Glomerular visceral epithelial cell (primary cell): Measurements from ENCODE around the gene TAF4.

Source experiments
- DNase-seq: peaks from one replicate; pipeline ENCODE4 v3.0.0-alpha.2; 2016; ENCODE audit errors: extremely low spot score

TAF4 gene

DNA sequence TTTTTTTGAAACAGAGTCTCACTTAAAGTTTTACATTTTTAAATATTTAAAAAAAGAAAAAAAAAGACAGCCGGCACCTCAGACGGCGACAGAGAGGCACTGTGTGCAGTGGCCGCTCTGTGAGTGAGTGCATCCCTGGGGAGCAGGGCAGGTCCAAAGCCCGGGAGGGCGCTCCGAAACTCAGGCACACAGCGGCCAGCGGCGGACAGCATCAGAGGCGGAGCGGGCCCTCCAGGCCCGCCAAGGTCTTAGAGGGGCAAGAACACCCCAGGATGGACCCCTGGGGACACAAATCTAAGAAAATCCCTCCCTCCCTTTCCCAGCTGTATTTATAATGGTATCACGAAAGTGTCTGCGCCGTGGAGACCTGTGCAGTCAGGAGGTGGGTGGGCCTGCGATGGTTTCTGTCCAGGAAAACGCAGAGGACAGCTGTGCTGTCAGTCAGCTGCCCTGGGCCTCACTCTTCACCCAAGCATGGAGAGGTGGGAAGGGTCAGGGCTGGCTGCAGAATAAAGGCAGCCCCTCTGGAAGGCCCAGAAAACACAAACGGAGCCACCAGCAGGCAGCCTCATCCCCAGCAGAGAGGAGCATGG, 43.8 kb downstream of the TAF4 start:
- no peak for DNase-seq

DNA sequence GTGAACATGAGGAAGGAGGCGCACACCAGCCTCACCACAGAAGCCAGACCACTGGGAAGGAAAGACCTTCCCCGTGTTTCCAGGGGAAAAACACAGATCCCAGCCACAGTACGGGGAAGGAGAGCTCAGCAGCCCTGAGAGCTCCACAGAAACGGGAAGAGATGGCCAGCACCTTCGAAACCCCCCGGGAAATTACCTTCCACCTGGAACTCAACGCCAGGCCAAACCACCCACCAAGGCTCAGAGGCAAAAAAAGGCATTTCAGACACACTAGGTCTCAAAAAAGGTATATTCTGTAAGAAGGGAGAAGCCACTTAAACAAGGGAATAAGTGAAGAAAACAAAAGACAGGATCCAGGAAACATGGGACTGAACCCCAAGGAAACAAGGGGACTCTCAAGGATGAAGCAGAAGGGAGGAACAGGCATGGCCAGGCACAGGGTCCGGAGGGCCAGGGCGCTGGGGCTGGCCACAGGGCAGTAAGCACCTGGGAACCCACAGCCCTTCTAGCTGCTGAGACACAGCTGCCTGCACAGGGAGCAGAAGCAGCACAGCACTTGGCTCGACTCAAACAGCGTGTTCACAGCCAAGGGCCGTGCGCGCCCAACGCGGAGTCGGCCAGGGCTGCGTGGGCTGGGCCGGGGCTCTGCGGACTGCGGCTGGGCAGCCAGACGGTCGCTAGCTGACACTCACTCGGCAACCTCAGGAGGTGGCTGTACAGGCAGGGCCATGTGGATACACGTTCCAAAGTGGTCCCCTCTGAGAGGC, 44.6 kb downstream of the TAF4 start:
- no peak for DNase-seq

DNA sequence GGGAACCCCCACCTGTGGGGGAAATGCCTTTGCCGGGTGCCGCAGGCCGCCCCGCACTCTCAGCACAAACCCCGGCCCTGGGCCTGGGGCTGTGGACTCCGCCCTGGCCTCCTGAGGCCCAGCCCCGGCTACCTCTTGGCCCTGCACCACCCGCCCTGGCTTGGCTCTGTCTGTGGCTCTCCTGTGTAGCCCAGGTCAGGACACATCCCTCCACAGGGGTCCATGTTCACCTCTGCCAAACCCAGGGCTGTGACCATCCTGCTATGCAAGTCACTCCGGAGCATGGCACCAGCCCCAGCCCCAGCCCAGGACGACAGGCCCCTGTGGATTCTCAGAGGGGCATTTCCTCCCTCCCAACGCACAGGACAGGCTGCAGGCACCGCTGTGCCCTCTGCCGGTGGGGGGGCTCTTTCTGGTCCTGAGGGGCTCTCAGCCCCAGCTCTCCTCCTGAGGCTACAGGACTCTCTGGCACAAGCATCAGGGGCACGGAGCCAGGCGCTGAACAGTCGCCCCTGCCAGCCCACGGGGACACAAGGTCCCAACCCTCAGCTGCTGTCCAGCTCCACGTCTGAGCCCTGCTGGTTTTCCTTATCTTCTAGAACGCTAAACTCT, 45.7 kb downstream of the TAF4 start:
- DNase-seq, result no peak

DNA sequence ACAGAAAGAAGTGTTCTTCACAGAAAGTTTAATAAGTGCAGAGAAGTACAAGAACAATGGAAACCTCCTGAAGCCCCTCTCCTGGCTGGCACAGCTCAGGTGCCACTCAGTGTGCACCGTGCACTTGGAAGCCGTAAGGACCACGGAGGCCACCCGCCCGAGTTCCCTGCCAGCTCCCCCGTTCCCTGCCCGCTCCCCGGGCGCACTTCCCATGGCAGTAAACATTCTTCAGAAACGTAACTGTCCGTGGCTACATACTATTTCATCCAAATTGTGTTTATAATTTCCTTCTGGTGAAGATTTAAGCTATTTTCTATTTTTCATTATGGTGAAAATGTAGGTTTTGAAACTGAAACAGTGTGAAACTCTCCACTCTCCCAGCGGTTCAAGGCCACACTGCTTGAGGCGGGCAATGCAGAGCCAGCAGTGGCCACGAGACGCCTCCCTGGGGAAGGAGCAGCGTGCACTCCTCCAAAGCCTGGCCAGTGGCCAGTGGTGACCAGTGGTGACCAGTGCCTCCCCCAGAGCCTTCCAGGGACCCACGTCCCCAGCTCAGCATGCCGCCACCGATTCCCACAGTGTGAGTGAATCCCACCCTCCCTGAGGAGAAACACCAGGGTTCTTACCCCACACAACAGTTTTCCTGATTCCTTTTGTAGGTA, 46.4 kb downstream of the TAF4 start:
- DNase-seq, result no peak

DNA sequence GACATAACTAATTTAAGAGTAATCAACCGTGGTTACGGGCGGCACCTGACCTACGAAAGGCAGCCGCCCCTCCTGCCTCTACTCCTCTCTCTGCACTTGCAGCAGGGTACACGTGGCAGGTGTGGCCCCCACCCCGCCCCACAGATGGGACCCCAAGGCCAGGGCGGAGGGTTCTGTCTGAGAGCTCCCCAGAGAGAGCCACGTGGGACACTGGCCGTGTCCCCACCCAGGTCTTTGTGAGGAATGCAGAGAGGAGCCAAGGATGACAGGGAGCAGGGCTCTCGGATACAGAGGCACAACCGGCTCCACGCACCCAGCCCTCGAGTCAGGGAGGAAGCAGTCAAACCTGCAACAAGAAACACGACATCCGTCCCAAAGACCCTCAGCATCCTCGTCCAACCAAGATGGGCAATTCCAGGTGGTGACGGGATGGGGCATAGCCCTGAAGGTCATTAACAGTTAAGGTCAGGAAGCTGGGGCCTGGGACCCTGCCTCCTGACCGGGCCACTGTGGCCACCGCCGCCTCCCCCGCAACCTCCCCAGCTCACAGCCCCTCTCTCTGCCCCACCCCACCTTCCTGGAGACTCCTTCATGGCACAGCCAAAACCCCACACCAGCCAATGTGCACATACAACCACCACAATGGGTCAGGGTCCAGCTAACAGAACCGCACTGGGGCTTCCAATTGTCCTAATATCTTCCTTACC, 47.1 kb downstream of the TAF4 start:
- DNase-seq, result no peak

DNA sequence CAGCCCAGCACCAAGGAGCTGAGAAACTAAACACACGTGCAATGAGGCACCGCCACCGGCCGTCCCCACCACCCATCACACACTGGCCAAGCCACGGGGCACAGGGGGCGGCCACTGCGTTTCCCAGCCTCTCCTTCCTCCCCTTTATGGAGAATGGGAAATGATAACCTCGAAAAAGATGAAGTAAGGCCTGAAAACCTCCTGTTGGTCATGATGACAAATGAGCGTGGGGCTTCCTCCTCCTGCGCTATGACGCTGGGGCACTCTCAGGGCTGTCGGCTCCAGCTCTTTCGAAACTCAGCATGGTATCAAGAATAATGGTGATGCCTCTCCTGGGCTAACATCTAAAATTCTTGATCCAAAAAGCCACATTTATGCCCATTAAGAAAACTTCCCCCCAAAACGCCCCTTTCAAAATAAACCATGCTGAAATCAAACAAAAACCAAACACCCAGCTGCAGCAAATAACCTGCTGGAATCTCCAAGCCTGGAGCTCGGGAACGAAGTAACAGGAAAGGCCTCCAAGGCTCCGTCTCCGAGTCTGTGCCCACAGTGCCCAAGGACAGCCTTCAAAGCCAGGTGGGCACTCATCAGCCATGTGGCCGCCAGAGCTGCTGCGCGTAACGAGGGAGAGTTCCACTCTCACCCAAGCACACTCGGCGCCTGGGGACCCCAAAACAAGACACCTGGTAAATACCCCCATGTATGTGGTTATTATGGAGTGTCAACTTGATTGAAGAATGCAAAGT, 50.0 kb downstream of the TAF4 start:
- no peak for DNase-seq

DNA sequence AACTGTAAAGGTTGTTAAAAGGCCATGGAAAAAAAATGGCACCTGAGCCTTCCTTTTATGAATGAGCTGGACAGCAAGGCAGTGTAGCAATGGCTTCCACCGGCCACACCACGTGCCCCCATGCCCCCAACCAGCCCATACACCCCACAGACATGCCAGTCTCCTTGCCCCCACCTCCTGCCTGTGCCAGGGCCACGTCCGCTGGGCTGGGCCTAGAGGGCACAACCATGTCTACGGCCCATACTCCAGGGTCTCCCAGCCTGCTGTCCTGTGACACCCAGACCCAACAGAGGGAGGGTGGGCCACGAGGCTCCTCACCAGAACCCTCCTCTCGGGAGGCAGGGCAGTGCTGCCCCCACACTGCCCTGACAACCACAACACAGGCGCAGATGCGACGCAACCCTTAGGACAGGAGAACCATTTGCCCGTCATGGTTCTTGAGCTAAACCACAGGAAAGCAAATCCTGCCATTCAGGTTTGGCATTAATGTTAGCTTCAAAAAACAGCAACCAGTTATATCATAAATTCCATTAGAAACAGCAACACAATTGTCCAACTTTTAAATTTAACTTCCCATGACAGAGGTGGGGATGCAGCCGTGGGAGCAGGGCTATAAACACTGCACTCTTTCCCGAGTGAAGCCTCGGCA, 50.7 kb downstream of the TAF4 start:
- DNase-seq, result no peak

DNA sequence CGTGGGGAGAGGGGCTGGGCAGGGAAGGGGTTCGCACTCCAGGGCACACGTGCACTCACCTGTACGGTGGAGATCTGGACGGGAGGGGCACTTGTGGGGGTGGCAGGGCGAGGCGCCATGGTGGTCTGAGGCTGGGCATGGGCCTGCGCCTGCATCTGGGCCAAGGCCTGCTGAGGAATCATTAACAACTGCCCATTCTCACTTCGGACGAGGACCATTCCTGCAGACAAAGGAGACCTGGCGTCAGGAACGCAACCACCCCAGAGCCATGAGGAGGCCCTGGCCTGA, 51.2 kb downstream of the TAF4 start:
- DNase-seq, result no peak

DNA sequence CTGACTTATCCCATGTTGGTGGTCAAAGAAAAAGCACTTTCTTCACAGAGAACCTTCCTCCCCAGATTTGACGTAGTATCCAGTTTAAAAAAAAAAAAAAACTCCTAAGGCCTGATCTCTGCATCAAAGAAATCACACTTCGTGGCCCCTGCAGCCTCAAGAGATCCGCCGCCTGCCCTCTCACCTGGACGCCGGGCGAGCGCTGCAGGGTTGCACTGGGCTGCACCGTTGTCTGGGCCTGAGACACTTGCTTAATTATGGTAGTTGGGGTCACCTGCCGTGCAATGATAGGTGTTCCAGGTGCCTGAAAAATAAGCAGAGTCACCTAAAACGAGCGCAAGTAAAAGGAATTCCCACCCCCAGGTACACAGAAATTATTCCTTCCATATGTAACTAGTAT, 53.0 kb downstream of the TAF4 start:
- no peak for DNase-seq

DNA sequence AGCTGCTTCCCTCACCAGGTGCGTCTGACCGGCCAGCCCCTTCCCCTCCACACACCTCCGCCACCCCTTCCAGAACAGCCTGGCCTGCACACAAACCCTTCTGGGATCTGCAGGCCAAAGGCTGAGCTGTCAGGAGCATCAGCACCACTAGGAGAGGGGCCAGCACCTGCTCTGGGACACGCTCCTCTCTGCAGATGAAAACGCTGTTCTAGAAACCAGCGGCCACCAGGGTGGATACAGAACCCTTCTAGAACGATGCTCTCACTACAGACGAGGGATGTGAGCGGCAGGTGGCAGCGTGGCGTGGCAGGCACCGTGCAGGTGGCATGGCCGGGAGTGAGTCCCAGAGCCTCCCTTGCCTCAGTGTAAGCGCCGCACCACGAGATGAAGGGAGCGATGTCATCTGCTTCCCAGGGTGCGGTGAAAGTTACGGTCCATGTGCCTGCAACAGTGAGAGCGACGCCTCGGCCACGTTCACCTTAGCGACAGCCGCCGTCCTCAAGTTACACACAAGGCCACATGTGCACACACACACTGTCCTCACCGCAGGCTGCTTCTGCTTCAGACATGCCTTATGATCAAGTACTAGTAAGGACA, 53.6 kb downstream of the TAF4 start:
- no peak for DNase-seq

DNA sequence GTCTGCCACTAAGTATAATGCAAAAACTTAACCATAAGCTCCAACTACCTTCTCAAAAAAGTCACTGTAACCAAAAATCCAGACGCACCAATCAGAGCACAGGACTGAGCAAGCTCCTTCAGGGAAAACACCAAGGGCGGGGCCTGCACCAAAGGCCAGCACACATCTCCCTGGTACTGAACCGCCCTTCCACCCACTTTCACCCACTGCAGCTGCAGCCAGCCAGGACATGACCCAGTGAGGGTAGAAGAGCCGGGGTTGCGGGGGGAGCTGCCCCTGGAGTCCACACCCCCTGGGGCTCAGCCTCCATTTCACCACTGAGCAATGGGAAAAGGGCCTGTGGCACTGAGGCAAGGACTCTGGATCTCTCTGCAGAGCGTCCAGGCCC, 54.3 kb downstream of the TAF4 start:
- no peak for DNase-seq

DNA sequence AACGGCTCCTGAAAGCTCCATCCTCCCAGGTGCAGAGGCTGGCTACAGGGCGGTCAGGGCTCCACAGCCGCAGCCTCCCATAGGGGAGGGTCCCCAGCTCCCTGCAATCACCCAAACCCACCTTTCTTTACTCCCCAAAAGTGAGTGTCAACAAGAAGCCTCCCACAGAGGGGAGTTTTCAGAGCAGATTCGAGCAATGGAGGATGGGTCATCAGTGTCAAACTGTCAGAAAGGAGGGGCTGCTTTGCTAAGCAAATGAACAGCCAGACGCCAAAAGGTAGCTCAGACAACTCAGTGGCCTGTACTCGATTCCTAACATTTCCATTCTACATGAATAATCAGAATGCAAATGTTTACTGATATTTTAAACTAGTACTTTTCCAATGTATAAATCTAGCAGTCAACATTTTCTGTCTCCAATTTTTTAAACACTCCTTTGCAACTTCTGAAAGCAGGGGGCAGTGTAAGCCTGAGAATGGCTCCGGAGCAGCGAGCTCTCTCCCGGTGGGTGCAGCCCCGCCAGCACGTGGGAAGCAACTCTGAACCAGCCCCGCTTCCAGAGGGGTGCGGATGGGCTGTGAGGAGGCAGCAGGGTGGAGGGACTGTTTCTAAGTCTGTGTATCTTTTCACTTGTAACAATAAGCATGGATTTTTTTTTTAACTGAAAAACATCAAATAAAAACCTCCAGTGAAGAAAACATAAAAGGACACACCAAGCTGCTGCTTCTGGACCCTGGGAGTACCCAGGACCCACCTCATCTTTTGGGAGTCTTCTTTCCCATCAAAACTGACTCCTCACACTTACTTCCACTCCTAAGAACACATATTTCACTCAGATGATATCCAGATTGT, 54.9 kb downstream of the TAF4 start:
- peak; percentile 55 for DNase-seq

DNA sequence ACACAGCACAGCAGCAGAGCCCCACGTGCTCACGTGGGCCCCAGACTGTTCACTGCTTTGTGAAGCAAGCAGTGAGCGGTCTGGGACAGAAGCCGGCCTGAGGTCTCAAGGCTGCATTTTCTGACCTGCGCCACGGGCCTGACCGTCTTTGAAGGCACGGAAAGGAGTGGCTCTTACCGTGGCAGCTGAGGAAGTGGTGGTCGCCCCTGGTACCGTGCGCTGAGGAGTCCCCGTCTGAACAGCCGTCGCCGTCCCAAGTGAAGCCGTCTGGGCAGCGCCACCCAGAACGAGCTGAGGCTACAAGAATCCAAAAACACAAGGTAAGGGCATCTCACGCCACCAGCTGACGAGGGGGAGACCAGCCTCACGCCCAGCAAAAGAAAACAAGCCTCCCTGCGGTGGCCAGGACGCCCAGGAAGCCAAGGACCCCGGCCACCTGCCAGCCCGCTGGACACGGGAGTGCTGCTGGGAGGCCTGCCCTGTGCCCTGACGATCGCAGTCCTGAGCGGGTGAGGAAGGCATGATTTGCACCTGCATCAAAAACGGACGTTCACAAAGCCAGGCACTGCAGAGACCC, 55.7 kb downstream of the TAF4 start:
- no peak for DNase-seq

DNA sequence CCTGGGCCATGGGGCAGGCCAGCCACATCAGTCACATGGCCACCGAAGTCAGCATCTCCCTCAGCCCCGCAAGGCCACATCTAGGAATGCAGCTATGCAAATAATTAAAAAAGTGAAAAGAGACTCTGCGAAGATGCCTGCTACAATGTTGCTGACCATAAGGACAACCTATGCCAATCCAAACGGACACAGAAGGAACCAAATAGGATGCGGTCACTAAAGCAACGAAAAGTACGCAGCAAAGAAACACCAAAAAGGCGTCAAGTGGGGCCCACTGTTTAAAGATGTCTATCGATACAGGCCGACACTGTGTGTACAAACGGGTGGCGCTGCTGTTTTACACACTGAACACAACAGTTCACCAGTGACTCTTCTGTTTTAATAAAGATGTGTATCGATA, 56.4 kb downstream of the TAF4 start:
- DNase-seq, result no peak

DNA sequence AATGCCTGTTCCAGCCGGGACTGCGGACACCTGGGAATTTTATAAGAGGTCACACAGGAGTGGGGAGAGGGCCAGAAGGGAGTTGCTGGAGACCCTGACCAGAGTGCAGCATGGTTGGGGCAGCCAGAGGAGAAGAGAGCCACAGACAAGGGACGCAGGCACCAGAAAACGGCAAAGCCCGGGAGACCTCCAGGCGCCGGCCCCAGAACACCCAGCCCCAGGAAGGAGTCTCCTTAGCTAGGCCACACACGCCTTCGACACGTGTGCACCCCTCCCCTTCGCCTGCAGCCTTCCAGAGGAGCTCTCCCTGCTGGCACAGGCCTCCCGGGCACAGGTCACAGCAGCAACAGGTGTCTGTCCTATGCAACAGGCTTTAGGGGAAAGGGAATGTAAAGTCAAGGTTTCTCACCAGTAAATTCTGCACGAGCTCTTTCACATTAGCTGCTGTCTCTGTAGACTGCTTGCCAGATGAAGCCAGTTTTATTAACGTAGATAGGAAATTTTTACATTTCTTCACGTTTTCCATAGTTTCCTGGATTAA, 57.0 kb downstream of the TAF4 start:
- DNase-seq, result no peak

DNA sequence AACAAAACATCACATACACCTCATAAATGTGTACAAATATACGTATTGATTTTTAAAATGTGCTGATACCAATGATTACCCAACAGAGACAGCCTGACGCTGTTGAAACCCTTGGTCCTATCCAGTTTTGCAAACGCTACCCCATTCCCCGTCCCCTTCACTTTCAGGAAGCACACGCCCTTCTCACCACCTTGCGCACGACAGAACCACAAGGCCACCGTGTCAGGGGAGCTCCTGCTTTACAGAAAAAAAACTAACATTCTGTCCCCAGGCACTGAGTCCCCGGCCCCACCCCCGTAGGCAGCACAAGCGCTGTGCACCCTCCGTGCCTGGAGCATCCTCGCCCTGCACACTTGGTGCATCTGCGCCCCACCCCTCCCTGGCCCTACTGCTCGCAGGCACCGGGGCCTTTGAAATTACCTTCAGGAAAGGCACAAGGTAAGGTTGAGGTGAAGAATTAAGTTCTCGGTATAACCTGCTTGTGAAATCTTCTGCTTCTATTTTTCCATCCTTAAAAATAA, 58.5 kb downstream of the TAF4 start:
- no peak for DNase-seq

DNA sequence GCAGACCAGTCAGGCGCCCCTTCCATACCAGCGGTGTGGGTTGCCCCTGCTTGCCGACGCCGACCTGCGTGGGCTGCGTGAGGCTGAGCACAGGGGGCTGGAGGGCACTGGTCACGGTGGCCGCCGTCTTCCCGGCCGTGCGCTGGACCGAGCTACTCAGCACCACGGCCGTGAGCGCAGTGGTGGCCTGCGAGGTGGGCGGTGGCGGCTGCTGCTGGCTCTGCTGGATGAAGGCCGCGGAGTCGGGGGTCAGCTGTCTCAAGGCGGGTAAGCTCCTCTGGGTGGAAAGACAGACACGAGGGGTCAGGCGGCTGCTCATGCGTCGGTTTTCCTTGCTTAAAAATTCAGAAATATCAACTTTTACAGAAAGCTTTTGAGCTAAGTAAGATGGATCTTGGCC, 59.2 kb downstream of the TAF4 start:
- DNase-seq, result no peak

DNA sequence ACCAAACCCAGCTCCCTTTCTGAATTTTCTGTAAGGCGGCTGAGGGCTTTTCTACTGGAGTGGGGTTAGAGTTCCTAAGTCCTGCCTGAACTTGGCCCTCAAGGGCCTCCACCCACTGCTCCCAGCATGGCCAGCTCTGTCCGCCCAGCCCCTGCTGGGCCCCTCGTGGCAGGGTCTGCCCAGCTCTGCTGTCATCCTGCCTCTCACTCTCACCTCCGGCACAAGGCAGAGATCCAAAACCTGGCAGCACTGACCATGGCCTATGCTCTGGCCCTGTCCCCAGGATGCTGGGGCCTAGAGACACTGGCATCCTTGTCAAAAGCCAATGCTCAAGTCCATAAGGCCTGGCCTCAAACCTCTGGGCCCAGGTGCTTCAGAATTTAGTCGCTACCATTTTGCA, 61.1 kb downstream of the TAF4 start:
- DNase-seq, result no peak
